Right renal pelvis (tissue), 4 donors: Measurements from ENCODE around the gene EMID1. TPM values are rescaled to one million over a fixed set of nuclear protein-coding genes. Genes with fewer than 3 reads are reported as not detected.

Source experiments
- DNase-seq, 4 donors: peaks; one replicate each; pipeline ENCODE4 v3.0.0-alpha.2; 2013; ENCODE audit warnings: low read depth in 4 of 4, low spot score in 3 of 4, missing footprints in 1 of 4
- polyA plus RNA-seq, 4 donors: library from polyadenylated mRNA; unstranded; fragments of 120-200 nt; gene quantifications; one replicate each; pipeline ENCODE4 v1.2.1, GENCODE V29; 2013; ENCODE audit not compliant: insufficient read length in 4 of 4

EMID1 gene
- polyA plus RNA-seq, 4 donors = 73.9 to 115 (median 78.5) TPM

DNA sequence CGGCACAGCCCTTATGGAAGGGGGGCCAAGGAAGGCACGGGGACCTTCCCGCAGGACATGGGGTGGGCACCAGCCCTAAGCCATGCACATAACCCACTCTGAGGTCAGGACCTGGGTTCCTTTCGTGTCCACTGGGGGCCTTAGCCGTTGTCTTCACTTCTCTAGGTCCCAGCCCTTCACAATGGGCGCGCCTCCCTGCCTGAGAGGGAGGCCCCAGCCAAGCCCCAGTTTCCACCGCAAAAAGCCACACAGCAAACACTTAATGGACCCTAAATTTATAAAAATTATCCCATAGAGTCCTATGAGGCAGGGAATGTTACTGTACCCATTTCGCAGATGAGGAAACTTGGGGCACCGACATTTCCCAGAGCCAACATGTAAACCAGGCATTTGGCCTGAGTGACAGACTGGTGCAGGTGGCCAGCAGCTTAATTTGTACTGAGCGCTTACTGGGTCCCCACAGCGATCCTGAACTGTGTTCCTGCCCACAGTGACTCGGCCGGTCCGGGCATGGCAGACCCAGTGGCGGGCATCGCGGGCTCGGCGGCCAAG, 102.0 kb downstream of the EMID1 start:
- DNase-seq = no peak

DNA sequence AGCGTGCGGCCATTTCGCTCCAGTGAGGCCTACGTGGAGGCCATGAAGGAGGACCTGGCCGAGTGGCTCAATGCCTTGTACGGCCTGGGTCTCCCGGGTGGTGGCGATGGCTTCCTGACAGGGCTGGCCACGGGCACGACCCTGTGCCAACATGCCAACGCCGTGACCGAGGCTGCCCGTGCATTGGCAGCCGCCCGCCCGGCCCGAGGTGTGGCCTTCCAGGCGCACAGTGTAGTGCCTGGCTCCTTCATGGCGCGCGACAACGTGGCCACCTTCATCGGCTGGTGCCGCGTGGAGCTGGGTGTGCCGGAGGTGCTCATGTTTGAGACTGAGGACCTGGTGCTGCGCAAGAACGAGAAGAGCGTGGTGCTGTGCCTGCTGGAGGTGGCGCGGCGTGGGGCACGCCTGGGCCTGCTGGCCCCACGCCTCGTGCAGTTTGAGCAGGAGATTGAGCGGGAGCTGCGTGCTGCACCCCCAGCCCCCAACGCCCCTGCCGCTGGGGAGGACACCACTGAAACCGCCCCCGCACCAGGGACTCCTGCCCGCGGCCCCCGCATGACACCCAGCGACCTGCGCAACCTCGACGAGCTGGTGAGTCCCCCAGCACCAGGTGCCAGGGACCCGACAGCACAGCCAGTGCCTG, 102.6 kb downstream of the EMID1 start:
- DNase-seq = no peak

DNA sequence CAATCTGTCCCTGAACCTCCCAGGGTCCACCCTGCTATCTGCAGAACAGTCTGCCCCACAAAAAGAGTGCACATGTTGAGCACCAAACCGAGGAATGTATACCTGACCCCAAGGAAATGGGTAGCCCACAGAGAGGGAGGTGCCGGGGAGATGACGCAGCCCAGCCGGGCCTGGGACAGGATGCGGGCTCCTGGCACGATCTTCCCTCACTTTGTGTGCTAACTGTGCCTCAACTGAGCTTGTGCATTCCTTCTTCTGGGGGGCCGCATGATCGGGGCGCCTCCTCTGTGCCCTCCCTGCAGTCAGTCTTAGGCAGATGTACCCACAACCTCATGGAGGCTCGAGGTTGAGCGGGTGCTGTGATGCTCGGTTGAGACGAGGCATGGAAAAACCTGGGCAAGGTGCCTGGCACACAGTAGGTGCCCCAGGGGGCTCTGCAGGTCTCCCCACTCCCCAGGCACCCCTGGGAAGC, 103.1 kb downstream of the EMID1 start:
- no peak for DNase-seq

Other genes with a start within 250 kb of the EMID1 start
- gene C22orf31, start 144.1 kb upstream of the EMID1 start, polyA plus RNA-seq = 1 to 10 TPM; 1.1 to 1.7 (median 1.2) TPM
- gene KREMEN1, start 132.9 kb upstream of the EMID1 start, polyA plus RNA-seq = 10 to 100 TPM; 21.1 to 28.5 (median 24.8) TPM
- gene RHBDD3, start 62.1 kb downstream of the EMID1 start, polyA plus RNA-seq = 10 to 100 TPM; 25.4 to 37.8 (median 27.1) TPM
- 100 to 1,000 TPM; 281 to 341 (median 320) TPM for gene EWSR1, start 62.4 kb downstream of the EMID1 start, polyA plus RNA-seq
- 1 to 10 TPM; 6.9 to 9.3 (median 7.1) TPM for gene GAS2L1, start 100.8 kb downstream of the EMID1 start, polyA plus RNA-seq
- under 1 TPM in 2 of 4 donors, not detected in 2; 0.22 to 0.24 TPM for gene RASL10A, start 109.8 kb downstream of the EMID1 start, polyA plus RNA-seq
- gene AP1B1, start 182.7 kb downstream of the EMID1 start, polyA plus RNA-seq = 10 to 100 TPM; 41.6 to 49.7 (median 45.5) TPM
- gene RFPL1, start 232.7 kb downstream of the EMID1 start, polyA plus RNA-seq = 1 to 10 TPM; 1.2 to 1.6 (median 1.4) TPM